Left renal pelvis (tissue), 4 donors: Measurements from ENCODE around the gene AFTPH. TPM values are rescaled to one million over a fixed set of nuclear protein-coding genes. Genes with fewer than 3 reads are reported as not detected.

Source experiments
- DNase-seq, 4 donors: peaks; one replicate each; pipeline ENCODE4 v3.0.0-alpha.2; 2013; ENCODE audit warnings: low read depth in 4 of 4, low spot score in 3 of 4
- polyA plus RNA-seq, 4 donors: library from polyadenylated mRNA; unstranded; fragments of 120-200 nt; gene quantifications; one replicate each; pipeline ENCODE4 v1.2.1, GENCODE V29; 2013; ENCODE audit not compliant: insufficient read length in 4 of 4

The AFTPH gene
- polyA plus RNA-seq, 4 donors: 30.5 to 78.5 (median 67.1) TPM

GRCh38 chr2:64582774-64583340 is 58.7 kb downstream of the AFTPH start:
- no peak for DNase-seq

DNA sequence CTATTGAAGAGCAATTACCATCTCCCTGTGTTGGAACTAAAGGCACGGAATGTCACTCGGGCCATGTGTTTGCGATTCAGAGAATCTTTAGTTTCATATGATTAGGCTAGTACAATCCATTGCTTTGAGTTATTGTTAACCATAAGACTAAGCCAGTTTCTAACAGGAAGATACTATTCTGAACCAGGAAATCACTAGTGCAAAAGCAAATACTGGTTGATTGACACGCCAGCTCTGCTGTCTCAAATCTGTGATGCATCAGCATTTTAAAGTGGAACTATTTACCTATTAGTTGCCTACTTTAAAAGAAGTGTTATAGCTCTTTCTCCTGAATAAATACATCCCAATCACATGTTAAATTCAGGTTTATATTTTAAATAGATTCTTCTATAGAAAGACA is 61.9 kb downstream of the AFTPH start:
- DNase-seq: no peak

DNA sequence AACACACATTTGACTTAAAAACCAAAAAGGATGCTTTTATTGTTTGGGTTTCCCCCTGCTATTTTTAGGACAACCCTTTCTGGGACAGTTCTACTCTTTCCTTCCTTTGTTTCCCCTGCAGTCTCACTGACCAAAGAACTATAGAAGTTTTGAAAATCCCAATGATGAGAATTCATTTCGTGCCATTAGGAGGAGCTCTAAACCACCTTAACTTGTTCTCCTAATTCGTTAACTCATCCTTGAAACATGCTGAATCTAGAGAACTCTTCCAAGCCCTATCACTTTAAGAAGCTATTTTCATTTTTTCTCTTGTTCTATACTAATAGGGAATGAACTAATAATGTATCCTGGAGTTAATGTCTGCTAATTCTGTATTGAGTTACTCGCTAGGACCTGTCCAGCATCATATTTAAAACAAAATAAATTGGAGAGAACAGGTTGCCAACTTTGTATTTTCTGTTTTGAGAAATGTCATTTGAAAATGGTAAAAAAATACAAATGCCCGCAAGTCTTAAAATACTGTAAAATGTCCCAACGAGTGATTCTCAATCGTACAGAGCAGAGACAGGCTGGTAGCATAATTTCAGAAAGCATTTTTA is 62.9 kb downstream of the AFTPH start:
- no peak for DNase-seq

GRCh38 chr2:64587561-64587960 is 63.4 kb downstream of the AFTPH start:
- no peak for DNase-seq

DNA sequence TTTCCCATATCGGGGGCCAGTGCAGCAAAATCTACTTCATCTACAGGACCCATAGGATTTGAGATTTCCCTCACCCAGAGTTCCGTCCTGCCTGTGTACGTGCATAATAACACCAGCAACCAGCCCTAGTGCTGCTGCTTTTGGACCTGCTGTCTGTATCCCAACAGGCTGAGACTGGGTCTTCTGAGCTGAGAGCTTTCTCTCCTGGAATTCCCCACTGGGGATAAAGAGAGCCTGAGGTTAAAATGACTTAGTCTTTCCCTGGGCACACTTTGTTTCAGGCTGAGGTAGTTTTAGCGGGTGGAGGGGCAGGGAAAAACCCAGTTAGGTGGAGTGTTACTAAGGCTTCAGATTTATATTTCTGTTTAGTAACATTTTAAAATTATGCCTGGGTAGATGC is 67.1 kb downstream of the AFTPH start:
- DNase-seq: no peak

DNA sequence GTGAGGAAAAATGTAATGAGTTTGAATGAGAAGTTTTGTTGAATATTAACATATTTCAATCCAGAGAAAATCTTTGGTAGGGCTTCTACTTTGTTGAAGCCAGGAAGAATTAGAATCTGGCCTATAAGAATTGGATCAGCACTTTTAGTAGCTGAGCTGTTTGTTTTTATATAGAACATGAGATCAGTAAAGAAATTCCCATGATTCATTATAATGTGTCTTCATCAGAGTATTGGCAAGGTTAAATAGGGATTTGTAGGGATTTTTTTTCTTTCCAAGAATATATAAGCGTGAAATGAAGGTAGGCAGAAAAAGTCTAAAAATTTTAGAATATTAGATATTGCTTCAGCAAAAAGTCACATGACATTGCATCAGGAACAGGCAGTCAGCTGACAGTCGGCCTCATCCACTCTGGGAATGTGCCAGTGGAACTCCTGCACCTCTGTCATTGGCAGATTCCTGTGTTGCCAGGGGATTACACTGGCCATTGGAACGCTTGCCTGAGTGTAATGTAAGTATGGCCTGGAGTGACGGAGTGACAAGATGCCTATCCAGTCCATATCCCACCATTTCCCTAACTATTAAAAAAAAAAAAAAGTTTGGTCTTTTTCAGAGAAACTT is 69.0 kb downstream of the AFTPH start:
- DNase-seq: no peak

GRCh38 chr2:64594226-64594989 is 70.3 kb downstream of the AFTPH start:
- DNase-seq: no peak

DNA sequence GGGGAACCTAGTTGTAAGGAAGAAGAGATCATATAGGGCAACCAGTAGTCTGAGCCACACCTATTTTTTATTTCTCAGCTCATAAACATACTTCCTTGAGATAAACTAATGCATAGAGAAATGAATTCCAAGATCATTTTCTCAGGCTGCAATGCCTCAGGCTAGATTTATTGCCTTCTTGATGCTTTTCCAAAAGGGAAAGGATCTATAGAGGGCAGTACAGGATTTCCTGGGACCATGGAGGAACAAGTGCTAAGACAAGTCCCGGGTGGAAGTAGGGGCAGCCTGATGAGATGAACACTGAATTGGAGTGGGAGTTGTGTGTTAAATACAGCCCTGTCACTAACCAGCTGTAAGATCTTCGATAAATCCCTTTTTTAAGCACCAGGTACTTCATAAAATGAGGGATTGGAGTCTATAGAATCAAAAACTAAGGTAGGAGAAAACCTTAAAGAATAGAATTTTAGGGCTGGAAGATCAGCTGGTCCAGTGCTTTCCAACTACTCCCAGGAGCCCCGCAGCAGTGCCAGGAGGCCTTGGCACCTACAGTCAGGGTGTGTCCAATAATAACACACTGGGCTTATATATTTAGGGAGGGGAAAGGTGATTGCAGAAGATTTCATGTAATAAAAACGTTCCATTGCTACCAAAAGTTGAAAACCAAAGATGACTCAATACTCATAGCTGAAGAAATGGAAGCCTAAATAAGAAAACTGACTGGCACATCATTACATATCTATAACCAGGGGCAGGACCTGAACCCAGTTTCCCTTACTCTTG is 71.5 kb downstream of the AFTPH start:
- no peak for DNase-seq

- no peak for DNase-seq
Measured at GRCh38 chr2:64598226-64598625, 74.1 kb downstream of the AFTPH start.

DNA sequence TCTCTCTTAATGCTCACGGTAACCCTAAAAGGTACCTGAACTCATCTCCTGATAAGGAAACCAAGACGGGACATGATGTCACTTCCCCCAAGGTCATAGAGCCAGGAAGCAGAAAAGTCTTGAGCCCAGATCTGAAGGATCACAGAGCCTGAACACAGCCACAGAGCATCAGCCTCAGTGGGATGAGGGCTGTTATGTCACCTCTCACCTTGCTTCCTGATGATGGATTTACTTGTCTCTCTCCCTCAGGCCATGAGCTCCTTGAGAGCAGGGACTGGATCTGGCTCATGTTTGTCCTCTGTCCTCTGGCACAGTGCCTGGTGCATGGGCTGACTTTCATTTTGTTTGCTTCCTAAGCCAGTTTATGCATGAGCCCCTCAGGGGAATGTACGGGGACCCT is 75.3 kb downstream of the AFTPH start:
- DNase-seq: no peak

DNA sequence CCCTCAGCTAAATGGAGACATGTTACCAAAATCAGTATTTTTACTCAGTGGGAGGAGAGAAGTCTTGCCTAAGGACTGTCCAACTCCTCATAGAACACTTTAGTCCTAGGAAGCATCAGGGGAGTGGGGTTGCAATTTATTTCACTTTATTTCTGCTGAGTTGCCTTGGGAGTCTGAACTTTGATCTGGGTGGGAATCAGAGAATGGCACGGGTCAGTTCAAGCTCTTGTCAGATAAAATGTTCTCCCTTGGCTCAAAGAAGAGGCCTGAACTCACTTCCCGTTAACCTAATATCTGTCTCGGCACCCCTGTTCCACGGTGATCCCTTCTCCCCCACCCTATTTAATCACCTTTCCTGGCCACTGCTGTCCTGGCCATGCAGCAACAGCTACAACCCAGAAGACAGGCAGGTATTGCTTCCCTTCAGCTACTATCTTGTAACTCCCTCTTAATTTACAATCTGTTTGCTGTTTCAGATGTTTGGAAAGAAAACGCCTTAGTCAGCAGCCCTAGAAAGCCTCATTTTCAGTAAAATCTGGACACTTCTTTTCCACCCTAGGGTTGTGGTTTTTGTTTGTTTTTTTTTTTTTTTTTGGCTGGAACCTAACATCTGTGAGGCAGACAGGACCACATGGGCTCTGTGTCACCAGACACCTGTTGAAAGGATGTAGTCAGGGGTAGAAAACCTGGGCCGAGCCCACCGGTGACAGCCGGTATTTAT is 77.1 kb downstream of the AFTPH start:
- DNase-seq: no peak

GRCh38 chr2:64601785-64602391 is 77.8 kb downstream of the AFTPH start:
- DNase-seq: no peak

- DNase-seq: no peak
Measured at GRCh38 chr2:64602436-64602835, 78.3 kb downstream of the AFTPH start.

DNA sequence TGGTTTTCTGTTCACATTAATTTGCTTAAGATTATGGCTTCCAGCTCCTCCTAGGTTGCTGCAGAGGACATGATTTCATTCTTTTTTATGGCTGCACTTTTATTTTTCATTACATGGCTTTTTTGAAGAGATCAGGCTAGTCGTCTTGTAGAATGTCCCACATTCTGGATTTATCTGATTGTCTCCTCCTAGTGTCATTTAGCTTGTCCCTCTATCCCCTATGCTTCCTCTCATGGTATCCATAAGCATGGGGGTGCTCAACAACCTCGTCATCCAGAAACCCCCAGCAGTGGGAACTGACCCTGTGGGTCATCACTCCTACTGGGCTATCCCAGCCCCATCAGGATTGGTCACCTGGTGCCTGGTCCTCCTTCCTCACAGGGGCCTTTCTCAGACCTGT is 80.0 kb downstream of the AFTPH start:
- DNase-seq: no peak

- no peak for DNase-seq
Measured at GRCh38 chr2:64605026-64605471, 80.9 kb downstream of the AFTPH start.

DNA sequence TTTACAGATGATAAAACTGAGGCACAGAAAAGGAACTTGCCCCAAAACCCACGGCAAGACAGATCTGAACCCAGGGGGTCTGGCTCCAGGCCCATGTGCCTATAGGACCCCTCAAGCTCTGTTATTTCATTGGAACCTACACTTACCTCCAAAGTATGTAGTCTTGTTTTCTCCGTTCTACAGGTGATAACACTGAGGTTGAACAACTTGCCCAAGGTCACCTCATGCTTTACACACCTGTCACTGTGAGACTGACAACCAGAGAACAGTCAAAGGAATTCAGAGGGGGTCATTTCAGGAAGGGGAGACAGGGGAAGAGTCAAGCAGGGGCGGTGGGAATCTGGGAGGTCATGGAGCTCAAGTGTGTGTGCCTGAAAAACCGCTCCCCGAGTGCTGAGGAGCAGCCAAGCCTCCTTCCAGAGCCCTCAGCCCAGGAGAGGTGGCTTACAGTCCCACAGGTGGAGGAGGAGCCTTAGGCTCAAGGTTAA is 81.9 kb downstream of the AFTPH start:
- no peak for DNase-seq

- peak in 1 of 4 donors; percentile 57 for DNase-seq
Measured at GRCh38 chr2:64606479-64607363, 82.6 kb downstream of the AFTPH start.
